ENCODE data around the gene FRMPD1.

DNA sequence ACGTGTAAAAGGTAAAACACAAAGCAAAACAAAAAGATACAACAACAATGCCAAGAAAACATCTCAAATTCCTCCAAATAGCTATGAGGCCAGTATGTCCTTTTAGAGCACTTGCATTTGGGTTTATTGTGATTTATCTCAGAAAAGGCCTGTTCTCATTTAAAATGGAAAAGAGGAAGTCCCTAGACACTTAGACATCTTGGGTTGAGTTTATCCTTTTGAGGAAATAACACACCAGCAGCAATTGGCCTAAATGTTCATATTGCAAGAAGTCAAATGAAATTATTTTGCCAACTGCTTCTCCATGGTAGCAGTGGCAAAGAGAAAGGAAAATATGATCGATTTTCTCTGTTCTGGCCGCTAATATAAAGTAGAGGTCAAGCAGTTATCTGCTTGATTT lies 59.3 kb downstream of the FRMPD1 start:
- TF ChIP-seq, protein P1, sequence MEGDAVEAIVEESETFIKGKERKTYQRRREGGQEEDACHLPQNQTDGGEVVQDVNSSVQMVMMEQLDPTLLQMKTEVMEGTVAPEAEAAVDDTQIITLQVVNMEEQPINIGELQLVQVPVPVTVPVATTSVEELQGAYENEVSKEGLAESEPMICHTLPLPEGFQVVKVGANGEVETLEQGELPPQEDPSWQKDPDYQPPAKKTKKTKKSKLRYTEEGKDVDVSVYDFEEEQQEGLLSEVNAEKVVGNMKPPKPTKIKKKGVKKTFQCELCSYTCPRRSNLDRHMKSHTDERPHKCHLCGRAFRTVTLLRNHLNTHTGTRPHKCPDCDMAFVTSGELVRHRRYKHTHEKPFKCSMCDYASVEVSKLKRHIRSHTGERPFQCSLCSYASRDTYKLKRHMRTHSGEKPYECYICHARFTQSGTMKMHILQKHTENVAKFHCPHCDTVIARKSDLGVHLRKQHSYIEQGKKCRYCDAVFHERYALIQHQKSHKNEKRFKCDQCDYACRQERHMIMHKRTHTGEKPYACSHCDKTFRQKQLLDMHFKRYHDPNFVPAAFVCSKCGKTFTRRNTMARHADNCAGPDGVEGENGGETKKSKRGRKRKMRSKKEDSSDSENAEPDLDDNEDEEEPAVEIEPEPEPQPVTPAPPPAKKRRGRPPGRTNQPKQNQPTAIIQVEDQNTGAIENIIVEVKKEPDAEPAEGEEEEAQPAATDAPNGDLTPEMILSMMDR (conservative IDR thresholded peaks at IDR 0.05; ENCODE audit: low read depth, low read length) = no peak
- no peak for TF ChIP-seq POLR2A (IDR thresholded peaks at IDR 0.05; ENCODE audit: low read depth, low read length)
- TF ChIP-seq MAFK (IDR thresholded peaks at IDR 0.05; ENCODE audit: low read depth, low read length) = no peak
- TF ChIP-seq, protein P2, sequence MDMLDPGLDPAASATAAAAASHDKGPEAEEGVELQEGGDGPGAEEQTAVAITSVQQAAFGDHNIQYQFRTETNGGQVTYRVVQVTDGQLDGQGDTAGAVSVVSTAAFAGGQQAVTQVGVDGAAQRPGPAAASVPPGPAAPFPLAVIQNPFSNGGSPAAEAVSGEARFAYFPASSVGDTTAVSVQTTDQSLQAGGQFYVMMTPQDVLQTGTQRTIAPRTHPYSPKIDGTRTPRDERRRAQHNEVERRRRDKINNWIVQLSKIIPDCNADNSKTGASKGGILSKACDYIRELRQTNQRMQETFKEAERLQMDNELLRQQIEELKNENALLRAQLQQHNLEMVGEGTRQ (IDR thresholded peaks at IDR 0.05; ENCODE audit: low read depth, low read length) = no peak
- no peak for TF ChIP-seq BHLHE40 (IDR thresholded peaks at IDR 0.05; ENCODE audit: low read depth, low read length)
- no peak for TF ChIP-seq RAD21 (IDR thresholded peaks at IDR 0.05; ENCODE audit: low read length)
- TF ChIP-seq RCOR1 (IDR thresholded peaks at IDR 0.05; ENCODE audit: insufficient replicate concordance, low read length) = no peak
- TF ChIP-seq RFX5 (IDR thresholded peaks at IDR 0.05; ENCODE audit: low read depth, low read length) = no peak

All from IMR-90 (cell line).